ENCODE results near the gene CCDC93. TPM values are rescaled to one million over a fixed set of nuclear protein-coding genes. Genes with fewer than 3 reads are reported as not detected.

CCDC93 gene
- total and polyA plus RNA-seq, 2 of the 4 experiments (the other 2 are of a cell fraction) = 8.1 to 17.2 TPM

DNA sequence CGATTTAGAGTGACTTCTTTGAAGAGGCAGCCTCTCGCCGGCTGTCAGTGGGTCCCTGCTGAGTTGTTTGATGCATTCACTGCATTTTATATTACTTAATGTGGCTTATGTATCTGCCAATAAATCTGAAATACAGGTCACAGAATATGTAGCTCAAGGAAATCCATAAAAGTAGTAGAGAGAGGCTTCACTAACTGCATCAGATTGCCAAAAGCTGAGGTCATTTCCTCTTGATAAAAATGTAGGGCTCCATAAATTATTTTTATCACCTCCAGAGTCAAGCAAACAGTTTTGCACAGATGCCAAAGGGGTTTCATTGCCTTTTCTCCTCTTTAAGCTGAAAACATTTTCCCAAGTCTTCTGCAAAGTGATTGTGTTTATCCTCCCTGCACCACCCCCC is 36.5 kb upstream of the CCDC93 start:
- H3K36me3 ChIP-seq (ENCODE audit: control insufficient read depth, insufficient read depth, low read length) = no peaks in the 10 kb centered on the region
- H4K91ac ChIP-seq (ENCODE audit: insufficient read depth, low read depth, low read length) = no peak overlapping the region
- no peak overlapping the region for H3K4ac ChIP-seq (ENCODE audit: low read depth, low read length)
- H3K9ac ChIP-seq (ENCODE audit: low read depth, low read length) = no peak overlapping the region
- no peaks in the 10 kb centered on the region for H3K9me1 ChIP-seq (ENCODE audit: insufficient read depth, low read length)
- no peak overlapping the region for H3K4me3 ChIP-seq (ENCODE audit: insufficient read depth, low read depth, low read length)
- no peak overlapping the region for H3K18ac ChIP-seq (ENCODE audit: low read depth, low read length)
- ATAC-seq (ENCODE audit: low read depth) = no peak
- H3K9me3 ChIP-seq (ENCODE audit: control insufficient read depth, insufficient read depth, low read length) = no peaks in the 10 kb centered on the region
- ChIA-PET POLR2A (ENCODE audit: unreplicated experiment) (no interaction called here), CTCF (interaction anchor here (0.9 to 1.6 kb wide), 2 partner anchors 9 to 172 kb away, joined by 3 to 4 read pairs; no protein-coding TSS in a partner anchor)
- no peaks in the 10 kb centered on the region for H4K20me1 ChIP-seq (ENCODE audit: insufficient read depth, low read length)
- BruUV-seq (replicated peaks) = no TSS peak
- peaks cover 18% of the 10 kb centered on the region for H3K27me3 ChIP-seq (ENCODE audit: control insufficient read depth, insufficient read depth, low read length)
- no peaks in the 10 kb centered on the region for H3K79me1 ChIP-seq (ENCODE audit: low read depth in 1 of 2, low read length in 2 of 2)
- no peak overlapping the region for H3K4me2 ChIP-seq (ENCODE audit: low read depth, low read length)
- H3K27ac ChIP-seq (ENCODE audit: insufficient read depth, low read length) = no peak overlapping the region
- no peak overlapping the region for H2AFZ ChIP-seq (replicated peaks; ENCODE audit: low read length, poor library complexity)
- H2BK15ac ChIP-seq (ENCODE audit: low read depth, low read length) = no peak overlapping the region
- no peak for DNase-seq
- dilution Hi-C loops (cut with HindIII; ENCODE audit: low sequenced_read_pairs, unreplicated experiment) (no loop called here), intact Hi-C loops (cut with micrococcal nuclease) (no loop called here), in situ Hi-C loops (cut with MboI; ENCODE audit: low sequenced_read_pairs) (no loop called here)
- H2BK20ac ChIP-seq (ENCODE audit: low read depth, low read length) = no peak overlapping the region
- WGBS, 2 experiments (ENCODE audit: extremely low coverage in 2 of 2, insufficient read length in 1 of 2) = no CpG with 5 or more reads among the region's 3 CpGs
- no peak overlapping the region for H2BK120ac ChIP-seq (ENCODE audit: low read depth, low read length)
- H4K5ac ChIP-seq (ENCODE audit: low read depth, low read length) = no peak overlapping the region
- no peak overlapping the region for H3K23ac ChIP-seq (ENCODE audit: low read depth, low read length)
- TF ChIP-seq RCOR1 (IDR thresholded peaks at IDR 0.05; ENCODE audit: insufficient replicate concordance, low read length) (no peak), MAFK (IDR thresholded peaks at IDR 0.05; ENCODE audit: low read depth, low read length) (no peak), MAZ (IDR thresholded peaks at IDR 0.05; ENCODE audit: borderline replicate concordance, low read depth, low read length) (no peak), CEBPB (IDR thresholded peaks at IDR 0.05; ENCODE audit: low read depth, low read length) (no peak), SMC3 (IDR thresholded peaks at IDR 0.05; ENCODE audit: low read depth, low read length) (no peak), NFE2L2 (IDR thresholded peaks at IDR 0.05; ENCODE audit: low read depth, low read length) (no peak), POLR2A (IDR thresholded peaks at IDR 0.05; ENCODE audit: low read depth, low read length) (no peak), RAD21 (IDR thresholded peaks at IDR 0.05; ENCODE audit: low read length) (no peak), RFX5 (IDR thresholded peaks at IDR 0.05; ENCODE audit: low read depth, low read length) (no peak)
- TF ChIP-seq, protein P1, sequence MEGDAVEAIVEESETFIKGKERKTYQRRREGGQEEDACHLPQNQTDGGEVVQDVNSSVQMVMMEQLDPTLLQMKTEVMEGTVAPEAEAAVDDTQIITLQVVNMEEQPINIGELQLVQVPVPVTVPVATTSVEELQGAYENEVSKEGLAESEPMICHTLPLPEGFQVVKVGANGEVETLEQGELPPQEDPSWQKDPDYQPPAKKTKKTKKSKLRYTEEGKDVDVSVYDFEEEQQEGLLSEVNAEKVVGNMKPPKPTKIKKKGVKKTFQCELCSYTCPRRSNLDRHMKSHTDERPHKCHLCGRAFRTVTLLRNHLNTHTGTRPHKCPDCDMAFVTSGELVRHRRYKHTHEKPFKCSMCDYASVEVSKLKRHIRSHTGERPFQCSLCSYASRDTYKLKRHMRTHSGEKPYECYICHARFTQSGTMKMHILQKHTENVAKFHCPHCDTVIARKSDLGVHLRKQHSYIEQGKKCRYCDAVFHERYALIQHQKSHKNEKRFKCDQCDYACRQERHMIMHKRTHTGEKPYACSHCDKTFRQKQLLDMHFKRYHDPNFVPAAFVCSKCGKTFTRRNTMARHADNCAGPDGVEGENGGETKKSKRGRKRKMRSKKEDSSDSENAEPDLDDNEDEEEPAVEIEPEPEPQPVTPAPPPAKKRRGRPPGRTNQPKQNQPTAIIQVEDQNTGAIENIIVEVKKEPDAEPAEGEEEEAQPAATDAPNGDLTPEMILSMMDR (conservative IDR thresholded peaks at IDR 0.05; ENCODE audit: low read depth, low read length) = no peak
- TF ChIP-seq, protein P2, sequence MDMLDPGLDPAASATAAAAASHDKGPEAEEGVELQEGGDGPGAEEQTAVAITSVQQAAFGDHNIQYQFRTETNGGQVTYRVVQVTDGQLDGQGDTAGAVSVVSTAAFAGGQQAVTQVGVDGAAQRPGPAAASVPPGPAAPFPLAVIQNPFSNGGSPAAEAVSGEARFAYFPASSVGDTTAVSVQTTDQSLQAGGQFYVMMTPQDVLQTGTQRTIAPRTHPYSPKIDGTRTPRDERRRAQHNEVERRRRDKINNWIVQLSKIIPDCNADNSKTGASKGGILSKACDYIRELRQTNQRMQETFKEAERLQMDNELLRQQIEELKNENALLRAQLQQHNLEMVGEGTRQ (IDR thresholded peaks at IDR 0.05; ENCODE audit: low read depth, low read length) = no peak
- H3K14ac ChIP-seq (replicated peaks; ENCODE audit: low read depth, low read length) = no peak overlapping the region
- H3K4me1 ChIP-seq (ENCODE audit: control insufficient read depth, insufficient read depth, low read length) = no peaks in the 10 kb centered on the region
- no peak overlapping the region for H2AK9ac ChIP-seq (replicated peaks; ENCODE audit: low read depth, low read length, poor library complexity)
- no peak overlapping the region for H4K8ac ChIP-seq (ENCODE audit: low read depth in 2 of 2, low read length in 2 of 2)
- H3K56ac ChIP-seq (ENCODE audit: extremely low read depth, insufficient read depth, low read length) = no peak overlapping the region
- no peak overlapping the region for H2AK5ac ChIP-seq (ENCODE audit: low read depth, low read length)
- H2BK5ac ChIP-seq (ENCODE audit: low read depth, low read length, poor library complexity, severe bottlenecking) = no peak overlapping the region

Data from IMR-90 (cell line).